Tibial nerve (tissue), 3 donors: Measurements from ENCODE around the gene TOMM5.

Source experiments
- POLR2A ChIP-seq, 2 donors: fragments of 450-650 bp; IDR thresholded peaks; one replicate each; pipeline ENCODE4 v1.6.1; 2017; ENCODE audit warnings: antibody characterized with exemption in 2 of 2, mild to moderate bottlenecking in 2 of 2, moderate library complexity in 2 of 2
- TF ChIP-seq, protein P1 (sequence below), 5 experiments: fragments of 200-600 bp in 3 of 5; fragments of 450-650 bp in 2 of 5; sonication (generic) in 3 of 5; IDR thresholded peaks; one replicate each; pipeline ENCODE4 v1.5.1; 2016 to 2019; ENCODE audit warnings: antibody characterized with exemption in 5 of 5, mild to moderate bottlenecking in 3 of 5, moderate library complexity in 2 of 5

GRCh38 chr9:37639841-37640240 is 47.4 kb upstream of the TOMM5 start:
- TF ChIP-seq, protein P1, sequence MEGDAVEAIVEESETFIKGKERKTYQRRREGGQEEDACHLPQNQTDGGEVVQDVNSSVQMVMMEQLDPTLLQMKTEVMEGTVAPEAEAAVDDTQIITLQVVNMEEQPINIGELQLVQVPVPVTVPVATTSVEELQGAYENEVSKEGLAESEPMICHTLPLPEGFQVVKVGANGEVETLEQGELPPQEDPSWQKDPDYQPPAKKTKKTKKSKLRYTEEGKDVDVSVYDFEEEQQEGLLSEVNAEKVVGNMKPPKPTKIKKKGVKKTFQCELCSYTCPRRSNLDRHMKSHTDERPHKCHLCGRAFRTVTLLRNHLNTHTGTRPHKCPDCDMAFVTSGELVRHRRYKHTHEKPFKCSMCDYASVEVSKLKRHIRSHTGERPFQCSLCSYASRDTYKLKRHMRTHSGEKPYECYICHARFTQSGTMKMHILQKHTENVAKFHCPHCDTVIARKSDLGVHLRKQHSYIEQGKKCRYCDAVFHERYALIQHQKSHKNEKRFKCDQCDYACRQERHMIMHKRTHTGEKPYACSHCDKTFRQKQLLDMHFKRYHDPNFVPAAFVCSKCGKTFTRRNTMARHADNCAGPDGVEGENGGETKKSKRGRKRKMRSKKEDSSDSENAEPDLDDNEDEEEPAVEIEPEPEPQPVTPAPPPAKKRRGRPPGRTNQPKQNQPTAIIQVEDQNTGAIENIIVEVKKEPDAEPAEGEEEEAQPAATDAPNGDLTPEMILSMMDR (IDR thresholded peaks at IDR 0.05) = no peak
- no peak for TF ChIP-seq POLR2A (IDR thresholded peaks at IDR 0.05)
